IMR-90 (cell line): ENCODE measurements around the gene COL28A1. TPM values are rescaled to one million over a fixed set of nuclear protein-coding genes. Genes with fewer than 3 reads are reported as not detected.

Experiments used
- ATAC-seq: fragments of 200-7000 bp; cut with Tn5 transposase; 2 replicates; pipeline ENCODE4 v1.9.1; 2020; ENCODE audit warnings: low read depth, mild to moderate bottlenecking, moderate library complexity
- BruUV-seq: library from RNA; stranded (reverse); fragments of 400-500 nt; replicated peaks from 2 replicates; lab custom pipeline; 2021; lab: Mats Ljungman, UMichigan
- CTCF ChIA-PET: fragments of 300-600 bp; formaldehyde crosslinking; extraction: SDS; loops from one replicate; lab custom pipeline; 2021; ENCODE audit warnings: antibody characterized with exemption; lab: Yijun Ruan, JAX
- POLR2A ChIA-PET: fragments of 300-600 bp; sonication (Branson Sonifier 250); formaldehyde crosslinking; loops from one replicate; lab custom pipeline; 2022; ENCODE audit warnings: antibody characterized with exemption; ENCODE audit not compliant: unreplicated experiment; lab: Charles Lee
- DNase-seq: peaks from one replicate; pipeline ENCODE4 v3.0.0; 2013
- H2AFZ ChIP-seq: replicated peaks from 2 replicates; pipeline ENCODE3; 2013; ENCODE audit warnings: low read length, mild to moderate bottlenecking; ENCODE audit not compliant: poor library complexity
- H2AK5ac ChIP-seq: 2 replicates; pipeline ENCODE4 v1.6.1; 2013; ENCODE audit warnings: low read depth, low read length, inconsistent platforms
- H2AK9ac ChIP-seq: replicated peaks from 2 replicates; pipeline ENCODE3; 2013; ENCODE audit warnings: mild to moderate bottlenecking, low read depth, low read length, moderate library complexity; ENCODE audit not compliant: poor library complexity
- H2BK120ac ChIP-seq: 2 replicates; pipeline ENCODE4 v1.6.1; 2013; ENCODE audit warnings: low read depth, low read length, inconsistent platforms
- H2BK15ac ChIP-seq: 3 replicates; pipeline ENCODE4 v1.6.1; 2013; ENCODE audit warnings: low read depth, low read length, inconsistent platforms
- H2BK20ac ChIP-seq: 2 replicates; pipeline ENCODE4 v1.6.1; 2013; ENCODE audit warnings: low read depth, mild to moderate bottlenecking, inconsistent platforms, low read length, moderate library complexity
- H2BK5ac ChIP-seq: 2 replicates; pipeline ENCODE4 v1.6.1; 2013; ENCODE audit warnings: mild to moderate bottlenecking, low read depth, low read length, inconsistent platforms; ENCODE audit not compliant: poor library complexity, severe bottlenecking
- H3K14ac ChIP-seq: replicated peaks from 2 replicates; pipeline ENCODE4 v1.6.1; 2013; ENCODE audit warnings: low read depth, low read length, inconsistent platforms
- H3K18ac ChIP-seq: 2 replicates; pipeline ENCODE4 v1.6.1; 2013; ENCODE audit warnings: low read depth, low read length, control low read depth
- H3K23ac ChIP-seq: 2 replicates; pipeline ENCODE4 v1.6.1; 2013; ENCODE audit warnings: low read depth, low read length, inconsistent platforms
- H3K27ac ChIP-seq: 2 replicates; pipeline ENCODE4 v1.5.1; 2013; ENCODE audit warnings: mild to moderate bottlenecking, control low read depth, low read length; ENCODE audit not compliant: insufficient read depth
- H3K27me3 ChIP-seq: 2 replicates; pipeline ENCODE4 v1.6.1; 2013; ENCODE audit warnings: low read length; ENCODE audit not compliant: control insufficient read depth, insufficient read depth
- H3K36me3 ChIP-seq: 2 replicates; pipeline ENCODE4 v1.6.1; 2013; ENCODE audit warnings: low read length, mixed read lengths; ENCODE audit not compliant: control insufficient read depth, insufficient read depth
- H3K4ac ChIP-seq: 2 replicates; pipeline ENCODE4 v1.6.1; 2013; ENCODE audit warnings: low read depth, low read length, inconsistent platforms
- H3K4me1 ChIP-seq: 2 replicates; pipeline ENCODE4 v1.6.1; 2013; ENCODE audit warnings: low read length, mixed read lengths; ENCODE audit not compliant: control insufficient read depth, insufficient read depth
- H3K4me2 ChIP-seq: 2 replicates; pipeline ENCODE4 v1.6.1; 2013; ENCODE audit warnings: low read depth, mild to moderate bottlenecking, control low read depth, low read length, moderate library complexity
- H3K4me3 ChIP-seq: 2 replicates; pipeline ENCODE4 v1.5.1; 2013; ENCODE audit warnings: low read depth, mild to moderate bottlenecking, control low read depth, low read length, moderate library complexity; ENCODE audit not compliant: insufficient read depth
- H3K56ac ChIP-seq: 2 replicates; pipeline ENCODE4 v1.6.1; 2013; ENCODE audit warnings: low read length, inconsistent platforms; ENCODE audit not compliant: insufficient read depth; ENCODE audit errors: extremely low read depth
- H3K79me1 ChIP-seq, 2 experiments: 2 replicates each; pipeline ENCODE4 v1.6.1; 2013; ENCODE audit warnings: low read length in 2 of 2, inconsistent platforms in 1 of 2, low read depth in 1 of 2
- H3K9ac ChIP-seq: 2 replicates; pipeline ENCODE4 v1.6.1; 2013; ENCODE audit warnings: low read depth, low read length, control low read depth
- H3K9me1 ChIP-seq: 2 replicates; pipeline ENCODE4 v1.6.1; 2013; ENCODE audit warnings: low read length, inconsistent platforms; ENCODE audit not compliant: insufficient read depth
- H3K9me3 ChIP-seq: 2 replicates; pipeline ENCODE4 v1.6.1; 2013; ENCODE audit warnings: low read length; ENCODE audit not compliant: control insufficient read depth, insufficient read depth
- H4K20me1 ChIP-seq: 2 replicates; pipeline ENCODE4 v1.6.1; 2013; ENCODE audit warnings: low read length, inconsistent platforms; ENCODE audit not compliant: insufficient read depth
- H4K5ac ChIP-seq: 2 replicates; pipeline ENCODE4 v1.6.1; 2013; ENCODE audit warnings: mild to moderate bottlenecking, low read depth, low read length, control low read depth
- H4K8ac ChIP-seq, 2 experiments: 2 replicates each; pipeline ENCODE4 v1.6.1; 2013; ENCODE audit warnings: low read depth in 2 of 2, low read length in 2 of 2, control low read depth in 1 of 2, inconsistent platforms in 1 of 2
- H4K91ac ChIP-seq: 2 replicates; pipeline ENCODE4 v1.6.1; 2013; ENCODE audit warnings: low read depth, low read length, inconsistent platforms; ENCODE audit not compliant: insufficient read depth
- BHLHE40 ChIP-seq: fragments of 150-350 bp; IDR thresholded peaks from 2 replicates; pipeline ENCODE4 v1.6.1; 2016; ENCODE audit warnings: mild to moderate bottlenecking, low read depth, low read length
- WGBS, 2 experiments: methylation state at CpG; one replicate each; pipeline versions ENCODE4 v1.1.5 to v1.1.7; 2013; ENCODE audit warnings: missing lambda C conversion rate in 2 of 2; ENCODE audit not compliant: insufficient read length in 1 of 2; ENCODE audit errors: extremely low coverage in 2 of 2; 5-methylcytosine and 5-hydroxymethylcytosine counted together
- dilution Hi-C: fragments of 300-500 bp; cut with HindIII; formaldehyde crosslinking; loops from one replicate; pipeline ENCODE4 v1.14.3; 2018; ENCODE audit warnings: low sequenced_read_pairs; ENCODE audit not compliant: unreplicated experiment
- in situ Hi-C: fragments of 300-500 bp; cut with MboI; formaldehyde crosslinking; loops from 3 replicates; pipeline ENCODE4 v1.14.3; 2019; ENCODE audit warnings: low sequenced_read_pairs, inconsistent platforms, mixed read lengths
- intact Hi-C: fragments of 100-400 bp; cut with micrococcal nuclease; formaldehyde crosslinking; loops from 2 replicates; pipeline ENCODE4 v1.10.0; 2022
- polyA plus RNA-seq, 3 experiments: library from polyadenylated mRNA; depleted of rRNA; stranded (reverse); fragments of >200 nt; gene quantifications; 2 replicates each; pipeline ENCODE4 v1.2.3, GENCODE V29; 2012; ENCODE audit warnings: low replicate concordance in 1 of 3
- total RNA-seq: library from RNA; depleted of rRNA; stranded (reverse); fragments of >200 nt; gene quantifications from 2 replicates; pipeline ENCODE4 v1.2.3, GENCODE V29; 2012
- TF ChIP-seq, protein P1 (sequence below): fragments of 150-350 bp; IDR thresholded peaks from 2 replicates; pipeline ENCODE4 v1.6.1; 2017; ENCODE audit warnings: mild to moderate bottlenecking, antibody characterized with exemption, low read length, low read depth

COL28A1 gene
- total and polyA plus RNA-seq, 2 of the 4 experiments (the other 2 are of a cell fraction) = under 0.01 to 0.05 TPM

DNA sequence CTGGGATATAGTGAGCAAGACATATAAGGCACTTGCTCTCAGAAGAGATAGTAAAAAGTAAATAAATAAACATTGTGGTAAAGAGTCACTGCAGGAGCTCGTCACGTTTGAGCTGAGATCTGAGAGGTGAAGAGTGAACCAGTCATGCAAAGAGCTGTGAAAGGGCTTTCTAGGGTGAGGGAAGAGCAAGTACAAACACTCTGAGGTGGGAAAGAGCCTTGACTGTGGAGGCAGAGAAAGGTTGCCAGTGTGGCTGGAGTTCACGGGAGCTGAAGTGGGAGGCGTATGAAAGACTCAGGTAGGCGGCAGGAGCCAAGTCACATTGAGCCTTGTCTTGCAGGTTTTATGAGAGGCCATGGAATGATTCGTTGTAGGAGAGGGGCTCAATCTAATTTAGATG is 212.3 kb downstream of the COL28A1 start:
- POLR2A ChIA-PET = no interaction called here
- H4K20me1 ChIP-seq = no peaks in the 10 kb centered on the region
- no peak overlapping the region for H3K9ac ChIP-seq
- H3K27me3 ChIP-seq = no peaks in the 10 kb centered on the region
- 0 out of 2 replicates have a peak, but pooled peaks have one; percentile 13 for TF ChIP-seq BHLHE40
- TF ChIP-seq, protein P1, sequence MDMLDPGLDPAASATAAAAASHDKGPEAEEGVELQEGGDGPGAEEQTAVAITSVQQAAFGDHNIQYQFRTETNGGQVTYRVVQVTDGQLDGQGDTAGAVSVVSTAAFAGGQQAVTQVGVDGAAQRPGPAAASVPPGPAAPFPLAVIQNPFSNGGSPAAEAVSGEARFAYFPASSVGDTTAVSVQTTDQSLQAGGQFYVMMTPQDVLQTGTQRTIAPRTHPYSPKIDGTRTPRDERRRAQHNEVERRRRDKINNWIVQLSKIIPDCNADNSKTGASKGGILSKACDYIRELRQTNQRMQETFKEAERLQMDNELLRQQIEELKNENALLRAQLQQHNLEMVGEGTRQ = no peak
- H3K4me3 ChIP-seq = no peak overlapping the region
- no peak overlapping the region for H3K27ac ChIP-seq
- H3K23ac ChIP-seq = no peak overlapping the region
- CTCF ChIA-PET = no interaction called here
- H4K91ac ChIP-seq = no peak overlapping the region
- H3K4me2 ChIP-seq = no peak overlapping the region
- H3K56ac ChIP-seq = no peak overlapping the region
- H2AFZ ChIP-seq = no peak overlapping the region
- no peak for ATAC-seq
- no peaks in the 10 kb centered on the region for H3K79me1 ChIP-seq
- no peak for DNase-seq
- H4K5ac ChIP-seq = no peak overlapping the region
- H2BK15ac ChIP-seq = no peak overlapping the region
- H2AK5ac ChIP-seq = no peak overlapping the region
- WGBS, 2 experiments = 57% methylated on average over 4 of the region's 6 CpGs; no CpG with 5 or more reads in 1 of the 2 experiments
- in situ Hi-C loops = no loop called here
- no peak overlapping the region for H2AK9ac ChIP-seq
- H2BK120ac ChIP-seq = no peak overlapping the region
- no peaks in the 10 kb centered on the region for H3K9me3 ChIP-seq
- no peak overlapping the region for H4K8ac ChIP-seq
- H2BK20ac ChIP-seq = no peak overlapping the region
- dilution Hi-C loops = no loop called here
- intact Hi-C loops = no loop called here
- no peaks in the 10 kb centered on the region for H3K4me1 ChIP-seq
- H3K14ac ChIP-seq = no peak overlapping the region
- BruUV-seq = no TSS peak
- no peak overlapping the region for H2BK5ac ChIP-seq
- H3K36me3 ChIP-seq = no peaks in the 10 kb centered on the region
- H3K9me1 ChIP-seq = no peaks in the 10 kb centered on the region
- H3K4ac ChIP-seq = no peak overlapping the region
- no peak overlapping the region for H3K18ac ChIP-seq
